ENCODE measurements around the gene ADCY5. TPM values are rescaled to one million over a fixed set of nuclear protein-coding genes. Genes with fewer than 3 reads are reported as not detected.

ADCY5 gene
- total RNA-seq, 1 donor from 2014 or later = not detected

GRCh38 chr3:123310186-123310585, 138.7 kb downstream of the ADCY5 start:
- DNase-seq (ENCODE audit: low read depth) (no peak), FAIRE-seq (no peak)
- Histone ChIP-seq H3K4me3 (ENCODE audit: low read depth, low read length) (no peak overlapping the region), H3K27me3 (ENCODE audit: control insufficient read depth, insufficient read depth, low read length) (no peaks in the 10 kb centered on the region), H3K36me3 (ENCODE audit: control insufficient read depth, insufficient read depth, low read length) (no peaks in the 10 kb centered on the region)
- TF ChIP-seq CTCF (IDR thresholded peaks at IDR 0.05; ENCODE audit: insufficient read depth, low read length, severe bottlenecking) = no peak

- H3K4me3 ChIP-seq (ENCODE audit: low read depth, low read length) = no peak overlapping the region
- no peaks in the 10 kb centered on the region for H3K27me3 ChIP-seq (ENCODE audit: control insufficient read depth, insufficient read depth, low read length)
- TF ChIP-seq CTCF (IDR thresholded peaks at IDR 0.05; ENCODE audit: insufficient read depth, low read length, severe bottlenecking) = no peak
- no peak for DNase-seq (ENCODE audit: low read depth)
- no peak for FAIRE-seq
- H3K36me3 ChIP-seq (ENCODE audit: control insufficient read depth, insufficient read depth, low read length) = no peaks in the 10 kb centered on the region
Observed at GRCh38 chr3:123307064-123307463, 141.8 kb downstream of the ADCY5 start.

- no peak overlapping the region for H3K4me3 ChIP-seq (ENCODE audit: low read depth, low read length)
- no peak for DNase-seq (ENCODE audit: low read depth)
- no peaks in the 10 kb centered on the region for H3K36me3 ChIP-seq (ENCODE audit: control insufficient read depth, insufficient read depth, low read length)
- TF ChIP-seq CTCF (IDR thresholded peaks at IDR 0.05; ENCODE audit: insufficient read depth, low read length, severe bottlenecking) = no peak
- FAIRE-seq = peak; percentile 81
- no peaks in the 10 kb centered on the region for H3K27me3 ChIP-seq (ENCODE audit: control insufficient read depth, insufficient read depth, low read length)
Observed at GRCh38 chr3:123305192-123305591, 143.7 kb downstream of the ADCY5 start.

DNA sequence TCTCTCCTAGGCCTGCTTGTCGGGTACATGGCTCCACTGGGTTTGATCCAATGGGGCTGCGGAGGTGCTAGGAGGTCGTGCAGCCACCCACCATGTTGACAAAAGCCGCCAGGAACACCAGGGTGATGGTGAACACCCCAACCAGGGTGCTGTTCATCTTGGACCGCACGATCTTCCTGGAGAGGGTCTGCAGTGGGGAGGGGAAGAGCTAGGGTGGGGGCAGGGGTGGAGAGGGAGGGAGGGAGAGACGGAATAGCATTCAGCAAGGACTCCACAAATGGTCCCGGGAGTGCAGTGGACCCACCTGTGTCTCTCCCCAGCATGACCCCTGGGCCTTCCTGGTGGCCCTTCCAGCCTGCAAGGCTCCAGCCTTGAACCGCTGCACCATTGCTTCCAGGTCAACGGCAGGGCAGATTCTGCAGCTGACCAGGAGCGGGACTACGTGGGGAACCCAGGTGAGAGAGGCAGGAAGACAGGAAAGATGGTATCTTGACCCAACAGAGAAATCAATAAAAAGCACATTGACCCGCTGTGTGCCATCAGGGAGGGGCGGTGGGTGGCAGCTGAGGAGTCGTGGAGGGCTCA, 144.8 kb downstream of the ADCY5 start:
- Histone ChIP-seq H3K36me3 (ENCODE audit: control insufficient read depth, insufficient read depth, low read length) (no peaks in the 10 kb centered on the region), H3K27me3 (ENCODE audit: control insufficient read depth, insufficient read depth, low read length) (no peaks in the 10 kb centered on the region), H3K4me3 (ENCODE audit: low read depth, low read length) (no peak overlapping the region)
- FAIRE-seq (no peak), DNase-seq (ENCODE audit: low read depth) (no peak)
- no peak for TF ChIP-seq CTCF (IDR thresholded peaks at IDR 0.05; ENCODE audit: insufficient read depth, low read length, severe bottlenecking)

DNA sequence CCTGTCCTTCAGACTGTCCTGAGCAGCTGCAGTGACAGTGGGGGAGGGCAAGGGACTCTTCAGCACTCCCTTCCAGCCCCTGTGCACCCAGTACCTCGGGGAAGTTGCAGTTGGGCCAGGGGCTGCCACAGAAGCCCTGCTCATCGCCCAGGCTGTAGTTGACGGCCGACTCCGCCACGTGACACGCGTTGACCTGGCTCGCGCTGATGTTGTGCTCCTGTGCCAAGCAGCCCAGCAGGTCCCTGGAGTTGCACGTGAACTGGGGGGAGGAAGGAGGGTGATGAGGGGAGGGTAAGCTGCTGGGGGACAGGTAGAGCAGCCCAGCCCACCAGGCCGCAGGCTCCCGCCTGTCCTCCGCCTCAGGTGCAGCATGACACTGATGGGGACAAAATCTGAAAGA, 145.9 kb downstream of the ADCY5 start:
- no peaks in the 10 kb centered on the region for H3K27me3 ChIP-seq (ENCODE audit: control insufficient read depth, insufficient read depth, low read length)
- no peak for DNase-seq (ENCODE audit: low read depth)
- H3K36me3 ChIP-seq (ENCODE audit: control insufficient read depth, insufficient read depth, low read length) = no peaks in the 10 kb centered on the region
- TF ChIP-seq CTCF (IDR thresholded peaks at IDR 0.05; ENCODE audit: insufficient read depth, low read length, severe bottlenecking) = no peak
- FAIRE-seq = no peak
- no peak overlapping the region for H3K4me3 ChIP-seq (ENCODE audit: low read depth, low read length)

All from bronchial epithelial cell (primary cell).